HFF-Myc (cell line): ENCODE data around the gene CHCHD10.

Source experiments
- DNase-seq: peaks from one replicate; pipeline ENCODE4 v3.0.0-alpha.2; 2011; ENCODE audit warnings: low read depth; ENCODE audit errors: extremely low read depth
- H3K4me3 ChIP-seq: replicated peaks from 2 replicates; pipeline ENCODE4 v1.5.1; 2011; ENCODE audit warnings: low read depth, mild to moderate bottlenecking, control low read depth, low read length
- TF ChIP-seq, protein P1 (sequence below): IDR thresholded peaks from 2 replicates; pipeline ENCODE4 v1.5.1; 2012; ENCODE audit warnings: mild to moderate bottlenecking, low read depth, low read length, control low read depth; ENCODE audit errors: missing control alignments

Gene CHCHD10

GRCh38 chr22:23772649-23773473, 5.1 kb upstream of the CHCHD10 start, which contains the start of gene MMP11:
Gene MMP11 (plus strand): TSS chr22:23772849. CDS start chr22:23772871, 22 bp downstream.
- H3K4me3 ChIP-seq = peak within 1 kb of the TSS; percentile 47
- no peak for DNase-seq
- TF ChIP-seq, protein P1, sequence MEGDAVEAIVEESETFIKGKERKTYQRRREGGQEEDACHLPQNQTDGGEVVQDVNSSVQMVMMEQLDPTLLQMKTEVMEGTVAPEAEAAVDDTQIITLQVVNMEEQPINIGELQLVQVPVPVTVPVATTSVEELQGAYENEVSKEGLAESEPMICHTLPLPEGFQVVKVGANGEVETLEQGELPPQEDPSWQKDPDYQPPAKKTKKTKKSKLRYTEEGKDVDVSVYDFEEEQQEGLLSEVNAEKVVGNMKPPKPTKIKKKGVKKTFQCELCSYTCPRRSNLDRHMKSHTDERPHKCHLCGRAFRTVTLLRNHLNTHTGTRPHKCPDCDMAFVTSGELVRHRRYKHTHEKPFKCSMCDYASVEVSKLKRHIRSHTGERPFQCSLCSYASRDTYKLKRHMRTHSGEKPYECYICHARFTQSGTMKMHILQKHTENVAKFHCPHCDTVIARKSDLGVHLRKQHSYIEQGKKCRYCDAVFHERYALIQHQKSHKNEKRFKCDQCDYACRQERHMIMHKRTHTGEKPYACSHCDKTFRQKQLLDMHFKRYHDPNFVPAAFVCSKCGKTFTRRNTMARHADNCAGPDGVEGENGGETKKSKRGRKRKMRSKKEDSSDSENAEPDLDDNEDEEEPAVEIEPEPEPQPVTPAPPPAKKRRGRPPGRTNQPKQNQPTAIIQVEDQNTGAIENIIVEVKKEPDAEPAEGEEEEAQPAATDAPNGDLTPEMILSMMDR = no peak

DNA sequence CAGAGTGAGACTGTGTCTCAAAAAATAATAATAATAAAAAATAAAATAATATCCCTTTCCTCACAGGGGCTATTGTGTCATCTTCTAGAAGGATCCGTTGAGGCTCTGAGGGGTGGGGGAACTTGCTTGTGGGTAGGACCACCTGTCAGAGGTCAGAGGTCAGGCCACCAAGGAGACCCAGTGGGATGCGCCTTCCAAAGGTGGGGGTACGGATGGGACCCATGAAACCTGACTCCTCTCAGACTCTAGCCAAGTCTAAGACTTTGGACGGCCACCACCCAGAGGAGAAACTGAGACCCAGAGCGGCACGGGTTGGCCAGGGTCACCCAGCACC, 4.5 kb upstream of the CHCHD10 start:
- H3K4me3 ChIP-seq = peak overlapping the region; percentile 31; the same call in 1 of the 2 replicates
- TF ChIP-seq, protein P1 = no peak
- no peak for DNase-seq

DNA sequence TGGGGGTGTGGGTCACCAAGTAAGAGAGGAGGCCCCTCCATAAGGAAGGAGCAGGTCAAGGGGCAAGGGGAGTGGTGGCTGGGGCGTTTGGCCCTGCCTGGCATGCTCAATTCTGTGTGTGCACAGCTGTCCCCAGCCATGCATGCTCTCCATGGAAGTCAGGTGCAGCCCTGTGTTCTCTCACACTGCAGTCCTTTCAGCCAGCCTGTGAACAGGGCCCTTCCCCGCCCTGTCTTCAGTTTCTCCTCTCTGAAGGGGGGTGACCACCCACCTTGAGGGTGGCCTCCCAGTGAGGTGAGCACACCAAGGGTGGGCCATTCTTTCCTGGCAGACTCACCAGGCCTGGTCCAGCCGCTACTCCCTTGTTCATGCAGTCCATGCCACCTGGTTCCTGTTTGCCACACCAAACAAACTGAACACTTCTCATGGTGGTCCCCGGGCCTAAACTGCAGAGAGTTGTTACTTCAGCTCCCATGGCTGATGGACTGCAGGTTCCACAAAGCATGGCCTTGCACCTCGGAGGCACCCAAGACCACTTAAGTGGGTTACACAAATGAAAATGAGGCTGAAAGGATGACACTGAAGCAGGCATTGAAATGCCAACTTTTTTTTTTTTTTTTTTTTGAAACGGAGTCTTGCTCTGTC, 1.7 kb upstream of the CHCHD10 start:
- no peak for DNase-seq
- H3K4me3 ChIP-seq = no peak overlapping the region
- TF ChIP-seq, protein P1 = no peak

DNA sequence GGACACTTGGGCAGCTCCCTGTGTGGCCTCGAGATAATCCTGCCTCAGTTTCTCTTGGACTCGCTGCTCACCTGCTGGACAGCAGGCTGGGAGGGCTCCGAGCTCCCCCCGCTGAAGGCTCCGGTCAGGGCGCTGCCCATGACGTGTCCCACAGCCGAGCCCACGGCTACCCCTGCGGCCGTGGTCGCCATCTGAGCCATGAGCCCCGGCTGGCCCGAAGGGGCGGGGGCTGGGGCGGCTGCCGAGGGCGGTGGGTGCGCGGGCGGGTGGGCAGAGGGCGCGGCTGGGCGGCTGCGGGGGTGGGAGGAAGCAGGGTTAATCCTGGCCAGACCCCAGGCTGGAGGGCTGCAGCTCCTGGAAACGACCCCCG, 484 bp downstream of the CHCHD10 start:
- TF ChIP-seq, protein P1 = no peak
- DNase-seq = no peak
- peak overlapping the region; percentile 57 for H3K4me3 ChIP-seq

- H3K4me3 ChIP-seq = no peak overlapping the region
- TF ChIP-seq, protein P1 = no peak
- no peak for DNase-seq
These were observed 2.6 kb downstream of the CHCHD10 start for GRCh38 chr22:23764899-23765881.

DNA sequence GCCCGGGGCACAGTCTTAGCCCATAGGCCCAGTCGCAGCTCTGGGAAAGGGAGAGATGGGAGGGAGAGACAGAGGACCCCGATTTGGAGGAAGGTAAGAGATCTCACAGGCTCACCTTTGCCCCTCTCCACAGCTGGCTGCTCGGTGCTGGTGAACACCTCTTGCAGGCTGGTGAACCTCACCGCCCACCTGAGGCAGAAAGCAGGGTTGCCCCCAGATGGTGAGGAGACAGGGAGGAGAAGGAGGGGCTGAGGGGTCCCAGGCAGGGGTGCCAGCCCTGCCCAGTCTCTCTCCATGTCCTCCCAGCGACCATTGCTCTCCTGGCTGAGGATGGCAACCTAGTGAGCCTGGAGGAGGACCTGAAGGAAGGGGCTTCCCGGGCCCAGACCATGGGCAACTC, 3.8 kb downstream of the CHCHD10 start:
- no peak for DNase-seq
- H3K4me3 ChIP-seq = peak overlapping the region; percentile 25
- TF ChIP-seq, protein P1 = no peak
